ENCODE results near the gene PRIMPOL. TPM values are rescaled to one million over a fixed set of nuclear protein-coding genes. Genes with fewer than 3 reads are reported as not detected.

Gene PRIMPOL
- total RNA-seq, 1 experiment from 2014 or later = 20.6 TPM

- DNase-seq (ENCODE audit: low read depth) = no peak
These were observed 17.1 kb downstream of the PRIMPOL start for GRCh38 chr4:184666670-184667069.

GRCh38 chr4:184668096-184668495 lies 18.6 kb downstream of the PRIMPOL start:
- DNase-seq (ENCODE audit: low read depth) = no peak

- no peak for DNase-seq (ENCODE audit: low read depth)
These were observed 19.1 kb downstream of the PRIMPOL start for GRCh38 chr4:184668511-184669114.

GRCh38 chr4:184669251-184669650 lies 19.7 kb downstream of the PRIMPOL start:
- no peak for DNase-seq (ENCODE audit: low read depth)

- DNase-seq (ENCODE audit: low read depth) = no peak
These were observed 21.6 kb downstream of the PRIMPOL start for GRCh38 chr4:184671101-184671500.

- no peak for DNase-seq (ENCODE audit: low read depth)
These were observed 23.2 kb downstream of the PRIMPOL start for GRCh38 chr4:184672741-184673140.

- DNase-seq (ENCODE audit: low read depth) = no peak
These were observed 24.5 kb downstream of the PRIMPOL start for GRCh38 chr4:184674011-184674410.

- no peak for DNase-seq (ENCODE audit: low read depth)
These were observed 25.5 kb downstream of the PRIMPOL start for GRCh38 chr4:184675018-184675417.

GRCh38 chr4:184675821-184676492 lies 26.4 kb downstream of the PRIMPOL start:
- no peak for DNase-seq (ENCODE audit: low read depth)

- no peak for DNase-seq (ENCODE audit: low read depth)
These were observed 31.2 kb downstream of the PRIMPOL start for GRCh38 chr4:184680698-184681097.

- DNase-seq (ENCODE audit: low read depth) = no peak
These were observed 32.4 kb downstream of the PRIMPOL start for GRCh38 chr4:184681916-184682315.

- peak; percentile 77 for DNase-seq (ENCODE audit: low read depth)
These were observed 35.1 kb downstream of the PRIMPOL start for GRCh38 chr4:184684491-184685189.

GRCh38 chr4:184688005-184688404 lies 38.5 kb downstream of the PRIMPOL start:
- DNase-seq (ENCODE audit: low read depth) = no peak

- DNase-seq (ENCODE audit: low read depth) = peak; percentile 90
These were observed 38.9 kb downstream of the PRIMPOL start for GRCh38 chr4:184688447-184688846.

- DNase-seq (ENCODE audit: low read depth) = no peak
These were observed 40.1 kb downstream of the PRIMPOL start for GRCh38 chr4:184689681-184690080.

GRCh38 chr4:184693056-184693455 lies 43.5 kb downstream of the PRIMPOL start:
- DNase-seq (ENCODE audit: low read depth) = no peak

- DNase-seq (ENCODE audit: low read depth) = no peak
These were observed 44.9 kb downstream of the PRIMPOL start for GRCh38 chr4:184694412-184694956.

GRCh38 chr4:184695178-184695896 lies 45.8 kb downstream of the PRIMPOL start:
- DNase-seq (ENCODE audit: low read depth) = no peak

GRCh38 chr4:184697956-184698355 lies 48.4 kb downstream of the PRIMPOL start:
- no peak for DNase-seq (ENCODE audit: low read depth)

GRCh38 chr4:184699941-184700340 lies 50.4 kb downstream of the PRIMPOL start:
- no peak for DNase-seq (ENCODE audit: low read depth)

- no peak for DNase-seq (ENCODE audit: low read depth)
These were observed 52.6 kb downstream of the PRIMPOL start for GRCh38 chr4:184702114-184702513.

- no peak for DNase-seq (ENCODE audit: low read depth)
These were observed 56.2 kb downstream of the PRIMPOL start for GRCh38 chr4:184705692-184706091.
